Upper lobe of left lung (tissue), 6 donors: ENCODE data around the gene OR51D1. TPM values are rescaled to one million over a fixed set of nuclear protein-coding genes. Genes with fewer than 3 reads are reported as not detected.

Experiments used
- ATAC-seq, 2 donors: fragments of 200-7000 bp; cut with Tn5 transposase; one replicate each; pipeline ENCODE4 v1.9.1; 2022; ENCODE audit warnings: mild to moderate bottlenecking in 2 of 2, moderate library complexity in 2 of 2; ENCODE audit not compliant: low FRiP score in 2 of 2
- DNase-seq, 2 donors: peaks; one replicate each; pipeline ENCODE4 v3.0.0-alpha.2; 2019 to 2020
- H3K27ac ChIP-seq, 4 donors: fragments of 200-600 bp; sonication (generic); one replicate each; pipeline ENCODE4 v1.5.1; 2016 to 2019
- H3K27me3 ChIP-seq, 4 donors: fragments of 200-600 bp; sonication (generic); one replicate each; pipeline ENCODE4 v1.5.1; 2017 to 2019
- H3K36me3 ChIP-seq, 4 donors: fragments of 200-600 bp; sonication (generic); one replicate each; pipeline ENCODE4 v1.5.1; 2016 to 2019
- H3K4me1 ChIP-seq, 4 donors: fragments of 200-600 bp; sonication (generic); one replicate each; pipeline ENCODE4 v1.5.1; 2018 to 2019
- H3K4me3 ChIP-seq, 4 donors: fragments of 200-600 bp; sonication (generic); one replicate each; pipeline ENCODE4 v1.5.1; 2017 to 2019; ENCODE audit warnings: mild to moderate bottlenecking in 2 of 4, moderate library complexity in 1 of 4
- H3K9me3 ChIP-seq, 4 donors: fragments of 200-600 bp; sonication (generic); one replicate each; pipeline ENCODE4 v1.5.1; 2018 to 2019
- EP300 ChIP-seq, 4 donors: sonication (generic); formaldehyde crosslinking; IDR thresholded peaks; one replicate each; pipeline ENCODE4 v1.5.1; 2017; ENCODE audit warnings: antibody characterized with exemption in 4 of 4, control low read depth in 2 of 4
- POLR2A ChIP-seq, 4 donors: fragments of 450-650 bp; IDR thresholded peaks; one replicate each; pipeline ENCODE4 v1.5.1; 2016 to 2017; ENCODE audit warnings: antibody characterized with exemption in 4 of 4, mild to moderate bottlenecking in 2 of 4
- POLR2AphosphoS5 ChIP-seq, 2 donors: sonication (generic); formaldehyde crosslinking; IDR thresholded peaks; one replicate each; pipeline ENCODE4 v1.5.1; 2017; ENCODE audit warnings: antibody characterized with exemption in 2 of 2
- WGBS, 2 donors: methylation state at CpG; one replicate each; pipeline ENCODE4 v1.1.5; 2017 to 2018; 5-methylcytosine and 5-hydroxymethylcytosine counted together
- total RNA-seq, 6 donors: library from RNA; depleted of rRNA in 4 of 6; stranded (reverse); fragments of >200 nt in 4 of 6; gene quantifications; one replicate each; pipeline versions ENCODE4 v1.1.0 to v1.2.1, GENCODE V29; 2016 to 2021
- TF ChIP-seq, protein P1 (sequence below), 6 experiments: fragments of 450-650 bp in 4 of 6; fragments of 200-600 bp in 2 of 6; sonication (generic) in 2 of 6; IDR thresholded peaks; one replicate each; pipeline ENCODE4 v1.5.1; 2016 to 2019; ENCODE audit warnings: antibody characterized with exemption in 6 of 6
- donor health status: DM: no; HTN: no; CAD: no; lungs with moderate emphysema.
- donor health status: DM: no; HTN: yes; CAD: no; lungs with severe emphysema.

OR51D1 gene
- total RNA-seq, 6 donors from 2014 or later, result not detected

DNA sequence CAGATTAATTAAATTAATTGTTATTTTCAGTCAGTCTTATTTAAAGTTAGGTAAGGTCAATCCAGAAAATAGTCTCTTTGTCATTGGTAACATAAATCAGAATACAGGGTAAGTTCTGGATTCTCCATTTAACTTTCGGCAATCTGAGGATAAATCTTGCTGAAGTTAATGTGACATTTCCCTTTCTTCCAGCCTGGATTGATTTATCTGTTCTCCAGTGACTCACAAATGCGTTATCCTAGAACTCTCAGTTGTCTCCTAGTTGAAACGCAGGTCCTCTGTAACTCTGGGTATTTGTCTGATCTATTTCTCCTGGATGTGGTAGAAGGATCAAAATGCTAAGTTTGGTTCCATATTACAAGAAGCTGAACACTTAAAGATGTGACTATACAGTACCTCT, 27.5 kb downstream of the OR51D1 start:
- DNase-seq, result no peak
- H3K36me3 ChIP-seq, result no peaks in the 10 kb centered on the region
- 65 to 73% methylated on average over 3 of the region's 3 CpGs for WGBS, 2 donors
- H3K27ac ChIP-seq, result no peak overlapping the region
- no peaks in the 10 kb centered on the region for H3K4me1 ChIP-seq
- ATAC-seq, result no peak
- no peaks in the 10 kb centered on the region for H3K9me3 ChIP-seq
- no peak overlapping the region for H3K4me3 ChIP-seq
- TF ChIP-seq, protein P1, sequence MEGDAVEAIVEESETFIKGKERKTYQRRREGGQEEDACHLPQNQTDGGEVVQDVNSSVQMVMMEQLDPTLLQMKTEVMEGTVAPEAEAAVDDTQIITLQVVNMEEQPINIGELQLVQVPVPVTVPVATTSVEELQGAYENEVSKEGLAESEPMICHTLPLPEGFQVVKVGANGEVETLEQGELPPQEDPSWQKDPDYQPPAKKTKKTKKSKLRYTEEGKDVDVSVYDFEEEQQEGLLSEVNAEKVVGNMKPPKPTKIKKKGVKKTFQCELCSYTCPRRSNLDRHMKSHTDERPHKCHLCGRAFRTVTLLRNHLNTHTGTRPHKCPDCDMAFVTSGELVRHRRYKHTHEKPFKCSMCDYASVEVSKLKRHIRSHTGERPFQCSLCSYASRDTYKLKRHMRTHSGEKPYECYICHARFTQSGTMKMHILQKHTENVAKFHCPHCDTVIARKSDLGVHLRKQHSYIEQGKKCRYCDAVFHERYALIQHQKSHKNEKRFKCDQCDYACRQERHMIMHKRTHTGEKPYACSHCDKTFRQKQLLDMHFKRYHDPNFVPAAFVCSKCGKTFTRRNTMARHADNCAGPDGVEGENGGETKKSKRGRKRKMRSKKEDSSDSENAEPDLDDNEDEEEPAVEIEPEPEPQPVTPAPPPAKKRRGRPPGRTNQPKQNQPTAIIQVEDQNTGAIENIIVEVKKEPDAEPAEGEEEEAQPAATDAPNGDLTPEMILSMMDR (IDR thresholded peaks at IDR 0.05), result no peak
- TF ChIP-seq POLR2A (IDR thresholded peaks at IDR 0.05), result no peak
- no peak for TF ChIP-seq EP300 (IDR thresholded peaks at IDR 0.05)
- no peak for TF ChIP-seq POLR2AphosphoS5 (IDR thresholded peaks at IDR 0.05)
- no peaks in the 10 kb centered on the region for H3K27me3 ChIP-seq

DNA sequence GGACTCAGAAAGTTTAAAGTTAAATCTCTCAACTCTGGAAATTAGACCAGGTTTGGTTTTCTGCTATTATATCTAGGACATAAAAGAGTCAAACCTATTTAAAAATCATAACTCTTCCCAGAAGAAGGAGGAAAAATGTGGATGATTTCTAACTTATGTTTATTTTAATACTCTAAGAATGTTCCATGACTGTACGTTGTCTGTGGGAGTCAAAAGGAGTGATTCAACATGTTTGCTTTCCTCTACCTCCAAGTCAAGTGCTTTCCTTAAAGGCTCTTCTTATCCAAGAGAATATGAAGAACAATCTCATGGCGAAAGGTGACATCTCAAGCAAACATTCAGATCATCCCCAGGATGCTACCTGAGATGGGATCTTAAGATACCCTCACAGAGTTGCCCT, 28.1 kb downstream of the OR51D1 start:
- ATAC-seq, result no peak
- TF ChIP-seq EP300 (IDR thresholded peaks at IDR 0.05), result no peak
- TF ChIP-seq, protein P1 (IDR thresholded peaks at IDR 0.05), result no peak
- no peak for TF ChIP-seq POLR2AphosphoS5 (IDR thresholded peaks at IDR 0.05)
- no peak for TF ChIP-seq POLR2A (IDR thresholded peaks at IDR 0.05)
- 65 to 67% methylated on average over 2 of the region's 2 CpGs for WGBS, 2 donors

DNA sequence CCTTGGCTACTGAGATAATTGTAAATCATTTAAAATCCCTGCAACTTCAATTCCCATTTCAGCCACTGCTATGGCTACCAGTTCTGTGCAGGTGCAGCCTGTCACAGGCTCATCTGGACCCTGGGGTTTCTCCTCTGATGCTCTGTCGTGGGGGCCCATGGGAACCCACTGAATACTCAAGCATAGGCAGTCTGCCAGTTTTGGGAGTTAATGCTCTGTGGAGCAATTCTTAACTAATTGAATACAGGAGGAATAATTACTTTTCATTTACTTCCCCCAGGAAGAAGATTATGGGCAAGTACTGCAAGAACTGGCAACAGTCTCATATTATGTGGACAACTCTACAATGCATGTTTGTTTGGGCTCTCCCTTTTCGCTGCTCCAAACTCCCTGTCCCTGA, 34.5 kb downstream of the OR51D1 start:
- H3K4me3 ChIP-seq, result no peak overlapping the region
- H3K36me3 ChIP-seq, result no peaks in the 10 kb centered on the region
- no peaks in the 10 kb centered on the region for H3K27me3 ChIP-seq
- TF ChIP-seq POLR2AphosphoS5 (IDR thresholded peaks at IDR 0.05) (no peak), EP300 (IDR thresholded peaks at IDR 0.05) (no peak), POLR2A (IDR thresholded peaks at IDR 0.05) (no peak)
- TF ChIP-seq, protein P1 (IDR thresholded peaks at IDR 0.05), result no peak
- no peaks in the 10 kb centered on the region for H3K4me1 ChIP-seq
- no peak for ATAC-seq
- H3K9me3 ChIP-seq, result no peaks in the 10 kb centered on the region
- no peak overlapping the region for H3K27ac ChIP-seq
- WGBS, 2 donors, result 85 to 95% methylated on average over 2 of the region's 2 CpGs
- no peak for DNase-seq

More for the DNA sequence above, 28.1 kb downstream of the OR51D1 start:
- no peak for DNase-seq
- H3K36me3 ChIP-seq, result no peaks in the 10 kb centered on the region
- no peaks in the 10 kb centered on the region for H3K4me1 ChIP-seq
- H3K4me3 ChIP-seq, result no peak overlapping the region
- H3K9me3 ChIP-seq, result no peaks in the 10 kb centered on the region
- no peak overlapping the region for H3K27ac ChIP-seq
- no peaks in the 10 kb centered on the region for H3K27me3 ChIP-seq

DNA sequence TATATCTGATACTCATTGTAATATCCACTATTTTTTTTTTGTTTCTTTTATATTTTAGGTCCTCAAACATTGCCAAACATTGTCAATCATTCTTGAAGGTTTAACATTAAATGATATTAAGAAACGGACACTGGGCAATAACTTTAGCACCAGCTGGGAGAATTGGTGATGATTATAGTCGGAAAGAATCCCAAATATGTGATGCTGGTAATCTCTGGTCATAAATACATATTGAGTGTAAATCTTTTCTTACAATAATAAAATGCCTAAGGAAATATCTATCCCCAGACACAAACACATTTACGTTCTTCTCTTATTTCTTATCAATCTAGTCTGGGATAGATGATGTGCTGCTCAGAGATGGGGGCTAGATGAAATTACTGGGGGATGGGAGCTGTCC, 35.2 kb downstream of the OR51D1 start:
- DNase-seq (no peak), ATAC-seq (no peak)
- no peak overlapping the region for H3K4me3 ChIP-seq
- no peaks in the 10 kb centered on the region for H3K27me3 ChIP-seq
- no peaks in the 10 kb centered on the region for H3K9me3 ChIP-seq
- no peak for TF ChIP-seq POLR2A (IDR thresholded peaks at IDR 0.05)
- no peak for TF ChIP-seq EP300 (IDR thresholded peaks at IDR 0.05)
- no peak for TF ChIP-seq POLR2AphosphoS5 (IDR thresholded peaks at IDR 0.05)
- TF ChIP-seq, protein P1 (IDR thresholded peaks at IDR 0.05), result no peak
- no peaks in the 10 kb centered on the region for H3K36me3 ChIP-seq
- no peaks in the 10 kb centered on the region for H3K4me1 ChIP-seq
- 63 to 70% methylated on average over 3 of the region's 3 CpGs for WGBS, 2 donors
- H3K27ac ChIP-seq, result no peak overlapping the region

DNA sequence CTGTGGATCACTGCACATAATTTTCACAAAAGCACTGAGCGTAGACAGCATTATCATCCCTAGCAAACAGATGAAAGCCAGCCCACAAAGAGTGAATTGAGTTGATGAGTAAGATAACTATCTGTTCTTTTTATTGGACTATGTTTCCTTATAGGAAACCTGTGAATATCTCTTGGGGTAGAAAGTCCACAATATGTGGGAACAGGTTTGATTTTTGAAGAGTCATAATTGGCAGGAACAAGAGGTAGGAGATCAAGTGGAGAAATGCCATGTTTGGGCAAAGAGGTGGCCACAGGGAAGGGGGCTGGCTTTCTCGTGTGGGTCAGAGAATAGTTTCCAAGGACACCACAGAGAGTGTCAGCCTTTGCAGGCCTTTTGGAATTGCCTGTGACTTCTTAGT, 36.5 kb downstream of the OR51D1 start:
- no peaks in the 10 kb centered on the region for H3K27me3 ChIP-seq
- DNase-seq (no peak), ATAC-seq (no peak)
- TF ChIP-seq, protein P1 (IDR thresholded peaks at IDR 0.05), result no peak
- TF ChIP-seq EP300 (IDR thresholded peaks at IDR 0.05), result no peak
- no peak for TF ChIP-seq POLR2A (IDR thresholded peaks at IDR 0.05)
- no peak for TF ChIP-seq POLR2AphosphoS5 (IDR thresholded peaks at IDR 0.05)
- H3K36me3 ChIP-seq, result no peaks in the 10 kb centered on the region
- H3K4me3 ChIP-seq, result no peak overlapping the region
- WGBS, 2 donors, result 66 to 73% methylated on average over 2 of the region's 2 CpGs
- H3K9me3 ChIP-seq, result no peaks in the 10 kb centered on the region
- H3K4me1 ChIP-seq, result no peaks in the 10 kb centered on the region
- no peak overlapping the region for H3K27ac ChIP-seq
